Left lobe of liver (tissue), 2 donors: ENCODE data around the gene CCSER2. TPM values are rescaled to one million over a fixed set of nuclear protein-coding genes. Genes with fewer than 3 reads are reported as not detected.

Experiments used
- ATAC-seq: fragments of 200-7000 bp; cut with Tn5 transposase; one replicate; pipeline ENCODE4 v1.9.1; 2020; ENCODE audit warnings: mild to moderate bottlenecking, moderate library complexity
- DNase-seq: peaks from one replicate; pipeline ENCODE4 v3.0.0-alpha.2; 2020; ENCODE audit warnings: low spot score
- total RNA-seq: library from RNA; stranded (reverse); gene quantifications from one replicate; pipeline ENCODE4 v1.2.1, GENCODE V29; 2021
- donor health status: DM: no; HTN: no; CAD: no; lungs with moderate emphysema.
- donor health status: DM: no; HTN: yes; CAD: no.

Gene CCSER2
- total RNA-seq, 1 donor from 2014 or later = 13.9 TPM

DNA sequence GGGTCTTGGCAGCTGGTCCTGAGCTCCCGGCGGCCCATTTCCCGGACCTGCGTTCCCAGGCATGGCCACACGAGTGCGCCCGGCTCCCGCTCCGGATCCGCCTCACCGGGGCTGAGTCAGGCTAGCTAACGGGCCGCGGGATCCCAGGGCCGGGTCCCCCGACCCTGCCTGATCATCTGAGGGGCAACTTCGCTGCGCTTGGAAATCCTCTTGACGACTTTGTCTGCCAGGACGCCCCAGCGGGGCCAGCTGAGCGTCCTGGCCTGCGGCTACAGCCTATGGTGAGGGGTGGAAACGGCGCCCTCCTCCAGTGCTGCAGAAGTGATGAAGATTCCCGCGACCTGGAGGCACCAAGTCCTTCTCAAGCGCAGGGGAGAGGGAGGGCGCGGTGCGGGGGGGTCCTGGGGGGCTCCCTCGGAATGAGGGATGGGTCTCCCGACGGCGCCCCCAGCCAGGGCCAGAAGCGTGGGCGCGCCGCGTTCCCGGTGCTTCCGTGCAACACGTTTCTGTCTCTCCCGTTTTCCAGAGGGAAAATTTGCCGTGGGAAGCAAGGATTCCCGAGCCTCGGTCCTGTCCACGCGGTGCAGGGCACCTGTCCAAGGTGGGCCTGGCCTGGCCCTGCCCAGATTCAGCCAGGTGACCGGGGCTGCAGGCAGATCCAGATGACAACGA is 212.4 kb downstream of the CCSER2 start:
- DNase-seq (peak; percentile 78), ATAC-seq (peak; percentile 90)

DNA sequence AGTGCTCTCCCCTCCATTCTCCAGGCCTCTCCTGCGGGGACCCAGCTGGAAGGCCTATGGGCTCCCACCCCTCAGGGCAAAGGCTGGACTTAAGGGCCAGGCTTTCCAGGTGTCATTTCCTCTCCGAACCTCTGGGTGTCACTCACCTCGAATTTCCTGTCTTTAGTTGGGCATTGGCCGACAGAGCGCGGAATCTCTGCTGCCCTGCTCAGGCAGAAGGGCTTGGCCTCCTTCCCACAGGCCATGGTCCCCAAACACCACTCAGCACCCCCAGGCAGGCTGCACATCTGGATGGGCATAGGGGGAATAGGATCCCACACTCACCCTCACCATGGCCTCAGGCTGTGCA is 212.9 kb downstream of the CCSER2 start:
- no peak for DNase-seq
- peak; percentile 76 for ATAC-seq

DNA sequence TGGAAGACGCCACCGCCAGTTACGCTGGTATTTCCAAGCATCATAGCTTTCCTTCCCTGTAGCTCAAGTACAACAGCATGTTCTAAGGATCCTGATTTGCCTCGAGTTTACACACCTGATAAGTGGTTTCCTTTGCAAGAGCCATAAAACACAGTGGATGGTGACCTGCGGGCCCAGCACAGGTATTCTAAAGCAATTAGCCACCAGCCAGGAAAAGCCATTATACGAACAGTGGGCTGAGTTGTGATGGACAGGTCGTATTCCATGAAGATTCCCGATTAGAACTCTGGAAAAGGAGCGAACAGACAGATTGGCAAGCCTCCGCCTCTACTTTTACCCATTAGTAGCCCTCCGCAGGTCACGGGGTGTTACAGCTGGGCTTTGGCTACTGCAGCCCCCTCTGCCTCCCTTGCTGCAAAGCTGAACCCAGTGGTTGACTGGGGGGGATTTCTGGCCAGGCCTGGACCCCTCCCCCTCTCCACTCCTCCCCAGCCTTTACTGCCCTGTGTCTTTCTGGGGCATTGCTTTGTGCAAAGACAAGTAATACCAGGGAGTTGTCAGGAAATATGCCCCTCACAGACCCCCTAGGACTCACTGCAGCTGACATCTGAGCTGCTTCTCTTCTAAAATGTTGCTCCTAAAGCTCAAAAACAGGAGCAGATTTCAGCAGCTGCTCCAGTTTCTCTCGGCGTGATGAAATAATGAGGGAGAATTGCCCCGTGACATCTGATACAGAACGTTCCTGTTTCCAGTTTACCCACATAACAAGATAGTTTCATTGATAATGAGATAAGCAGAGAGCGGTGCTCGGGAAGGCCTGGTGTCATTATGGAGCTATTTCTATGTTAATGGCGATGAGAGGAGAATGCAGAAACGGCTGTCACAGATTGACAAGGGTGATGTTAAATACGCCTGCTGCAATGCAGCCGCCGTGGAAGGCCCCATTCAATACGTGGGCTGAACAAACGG is 214.4 kb downstream of the CCSER2 start:
- ATAC-seq = no peak
- DNase-seq = no peak

DNA sequence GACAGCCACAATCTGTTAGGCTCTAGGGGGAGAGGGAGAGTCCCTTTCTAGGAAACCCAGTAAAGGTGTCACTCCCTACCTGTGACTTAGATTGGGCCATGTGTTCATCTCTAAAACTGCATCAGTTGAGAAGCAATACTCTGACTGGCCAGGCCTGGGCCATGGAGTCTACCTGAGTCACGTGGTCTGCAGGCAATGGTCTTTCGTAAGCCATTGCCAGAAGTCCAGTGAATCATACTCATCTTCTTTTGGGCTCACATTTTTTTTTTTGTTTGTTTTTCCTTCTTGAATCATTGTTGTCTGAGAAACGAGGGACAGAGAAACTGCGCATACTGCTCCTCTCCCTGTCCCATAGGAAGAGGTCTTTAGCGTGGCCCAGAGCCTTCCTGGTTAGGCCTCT is 215.6 kb downstream of the CCSER2 start:
- ATAC-seq (no peak), DNase-seq (no peak)

DNA sequence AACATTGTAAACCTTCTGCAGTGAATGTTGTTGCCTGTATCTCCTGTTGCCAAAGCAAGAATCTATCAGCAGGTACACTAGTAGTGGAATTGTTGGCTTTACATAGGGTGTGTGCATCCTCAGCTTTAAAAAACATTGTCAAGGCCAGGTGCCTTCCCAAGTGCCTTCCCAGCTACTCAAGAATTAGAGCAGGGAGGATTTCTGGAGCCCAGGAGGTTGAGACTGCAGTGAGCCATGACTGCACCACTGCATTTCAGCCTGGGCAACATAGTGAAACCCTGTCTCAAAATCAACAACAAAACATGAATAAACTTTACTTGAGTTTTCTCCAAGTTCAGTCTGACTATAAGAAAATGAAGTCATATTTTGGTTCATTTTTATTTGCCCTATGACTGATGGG is 217.3 kb downstream of the CCSER2 start:
- ATAC-seq (no peak), DNase-seq (no peak)

DNA sequence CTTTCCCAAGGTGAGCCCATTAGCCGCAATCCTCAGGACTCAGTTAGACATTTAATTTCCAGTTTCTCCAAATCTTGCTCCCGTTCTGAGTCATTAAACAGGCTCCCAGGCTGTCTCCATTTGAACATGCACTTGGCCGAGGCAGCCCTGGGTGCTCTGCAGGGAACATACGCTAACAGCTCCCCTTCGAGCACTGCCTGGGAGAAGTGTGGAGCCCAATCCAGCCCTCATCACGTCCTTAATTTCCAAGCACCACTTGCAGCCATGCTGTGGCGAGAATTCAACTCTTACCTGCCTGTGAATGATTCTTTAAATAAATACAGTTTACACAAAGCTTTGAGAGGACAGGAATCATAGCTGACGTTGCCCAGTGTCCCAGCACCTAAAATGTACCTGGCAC is 218.2 kb downstream of the CCSER2 start:
- no peak for ATAC-seq
- DNase-seq = no peak

DNA sequence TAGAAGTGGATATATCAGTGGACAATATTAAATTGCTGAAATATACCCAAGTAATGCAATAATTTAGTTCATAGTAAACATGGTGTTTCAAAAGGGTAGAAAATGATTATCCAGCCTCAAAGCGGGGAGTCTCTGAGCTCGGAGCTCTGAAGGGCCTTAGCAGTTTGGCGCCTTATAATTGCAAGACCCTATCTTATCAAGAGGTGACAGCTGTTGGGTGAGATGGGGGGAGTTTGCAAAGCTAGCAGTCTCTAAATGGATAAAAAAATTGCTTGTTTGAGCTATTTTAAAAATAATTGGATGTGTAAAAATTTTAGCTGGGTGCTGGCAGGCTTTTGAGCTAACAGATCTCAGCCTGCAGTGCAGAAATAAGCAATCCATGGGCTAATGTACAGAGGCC is 219.2 kb downstream of the CCSER2 start:
- ATAC-seq (no peak), DNase-seq (no peak)

DNA sequence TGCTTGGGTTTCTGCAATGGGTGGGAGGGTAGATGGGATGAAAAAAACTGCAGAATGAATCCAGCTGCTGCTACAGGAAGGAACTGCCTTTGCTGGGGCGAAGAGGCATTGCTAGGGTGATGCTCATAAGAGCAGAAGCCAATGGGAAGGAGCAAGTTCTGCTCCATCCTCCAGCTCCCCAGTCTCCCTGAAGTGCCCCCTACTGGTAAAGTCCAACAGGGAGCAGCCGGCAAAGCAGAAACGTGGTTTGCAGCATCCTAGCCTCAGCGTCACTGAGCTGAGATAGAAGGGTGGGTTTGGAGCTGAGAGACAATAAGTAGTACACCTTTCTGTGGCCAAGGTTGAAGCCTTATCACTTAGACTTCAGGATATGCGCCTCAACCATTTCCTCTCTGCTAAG is 220.5 kb downstream of the CCSER2 start:
- DNase-seq = no peak
- peak; percentile 30 for ATAC-seq

DNA sequence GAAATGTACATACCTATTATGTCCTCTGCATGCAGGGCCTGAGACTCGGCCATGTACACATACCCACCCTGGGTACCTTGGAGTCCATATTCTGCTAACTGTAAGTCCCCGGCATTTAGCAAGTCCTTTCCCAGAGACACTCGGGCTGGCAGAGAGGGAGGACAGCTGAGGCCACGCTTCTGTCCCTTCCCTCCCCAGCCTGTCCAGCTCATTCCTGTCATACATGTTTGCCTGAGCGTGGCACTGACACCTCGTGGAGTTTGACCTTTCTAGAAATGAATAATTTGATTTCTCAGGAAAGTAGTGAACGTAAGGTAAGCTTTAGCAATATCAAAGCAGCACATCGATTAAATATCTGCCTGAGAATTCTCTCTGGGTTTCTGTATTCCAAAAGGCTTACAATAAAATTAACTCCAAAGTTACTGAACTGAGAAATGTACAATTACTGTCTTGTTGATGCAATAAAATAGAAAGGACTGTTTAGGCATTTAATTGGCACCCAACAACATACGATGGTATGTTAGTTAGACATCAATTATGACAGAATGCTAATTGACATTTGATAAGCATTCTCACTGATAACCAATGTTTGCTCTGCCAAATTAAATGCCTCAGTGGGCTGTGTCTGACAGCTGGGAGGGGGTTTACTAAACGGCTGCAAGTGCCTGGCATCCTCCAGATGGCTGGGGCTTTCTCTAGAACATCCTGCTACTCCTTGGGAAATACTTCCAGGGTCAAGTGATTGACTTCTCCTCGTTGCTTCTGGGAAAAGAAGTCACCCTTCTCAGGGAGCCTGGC is 221.2 kb downstream of the CCSER2 start:
- peak; percentile 89 for ATAC-seq

DNA sequence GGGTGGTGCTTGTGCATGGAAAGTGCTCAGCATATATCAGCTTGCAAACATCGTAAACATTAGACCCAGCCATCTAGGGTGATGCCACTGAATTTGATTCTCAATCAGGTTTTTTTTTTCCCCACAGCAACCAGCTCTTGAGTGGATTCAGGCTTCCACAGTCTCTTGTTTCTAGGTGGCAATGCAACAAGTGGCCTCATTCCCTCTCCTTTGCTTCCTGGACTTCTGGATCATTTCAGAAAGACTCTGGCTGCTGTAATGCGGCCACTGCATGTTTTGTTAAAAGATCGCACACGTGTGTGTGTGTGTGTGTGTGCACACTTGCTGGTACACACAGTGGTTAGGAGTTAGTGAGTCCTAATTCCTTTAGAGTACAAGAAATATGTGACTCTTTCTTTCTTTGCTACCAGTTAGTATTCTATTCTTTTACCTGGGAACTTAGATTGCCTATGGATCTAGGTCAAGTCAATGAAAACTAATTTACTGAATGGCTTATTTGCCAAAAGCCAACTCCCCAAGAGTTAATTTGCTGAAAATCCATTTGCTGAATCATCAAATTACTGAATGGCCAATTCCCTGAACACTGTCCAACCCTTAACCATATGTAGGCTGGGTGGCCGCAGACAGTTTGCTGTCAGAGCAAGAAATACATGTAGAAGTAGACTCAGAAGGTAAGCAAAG is 222.5 kb downstream of the CCSER2 start:
- ATAC-seq (no peak), DNase-seq (no peak)

More for the DNA sequence above, 221.2 kb downstream of the CCSER2 start:
- DNase-seq = peak; percentile 54

DNA sequence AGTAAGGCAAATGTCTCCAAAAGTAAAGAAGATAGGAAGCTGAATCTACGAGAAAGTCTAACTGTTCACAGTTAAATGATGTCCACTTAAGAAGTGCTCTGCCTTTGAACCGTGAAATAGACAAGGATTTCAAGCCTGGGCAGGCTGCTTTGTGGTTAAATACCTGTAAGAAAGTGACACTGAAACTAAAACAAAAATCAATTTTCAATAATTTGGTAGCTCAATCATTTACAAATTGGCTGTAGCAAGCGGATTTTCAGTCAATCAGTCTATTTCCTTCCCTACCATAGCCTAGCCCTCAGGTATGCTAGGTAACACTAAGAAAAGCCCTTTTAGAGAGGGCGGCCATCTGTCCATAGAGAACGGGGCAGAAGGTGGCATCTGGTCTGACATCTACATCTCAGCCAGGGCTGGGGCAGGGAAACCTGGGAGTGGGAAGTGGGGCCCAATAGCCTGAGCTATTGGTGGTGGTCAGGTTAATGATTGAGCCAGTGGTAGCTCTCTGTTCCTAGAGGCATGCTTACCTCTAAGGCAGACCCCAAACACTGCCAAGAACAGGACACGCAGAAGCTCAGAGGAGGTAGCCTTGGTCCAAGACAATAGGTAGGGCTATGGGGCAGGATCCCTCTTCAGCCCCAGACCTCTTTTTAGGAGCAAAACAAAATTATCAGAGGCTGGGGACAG is 223.2 kb downstream of the CCSER2 start:
- DNase-seq = no peak
- peak; percentile 23 for ATAC-seq

DNA sequence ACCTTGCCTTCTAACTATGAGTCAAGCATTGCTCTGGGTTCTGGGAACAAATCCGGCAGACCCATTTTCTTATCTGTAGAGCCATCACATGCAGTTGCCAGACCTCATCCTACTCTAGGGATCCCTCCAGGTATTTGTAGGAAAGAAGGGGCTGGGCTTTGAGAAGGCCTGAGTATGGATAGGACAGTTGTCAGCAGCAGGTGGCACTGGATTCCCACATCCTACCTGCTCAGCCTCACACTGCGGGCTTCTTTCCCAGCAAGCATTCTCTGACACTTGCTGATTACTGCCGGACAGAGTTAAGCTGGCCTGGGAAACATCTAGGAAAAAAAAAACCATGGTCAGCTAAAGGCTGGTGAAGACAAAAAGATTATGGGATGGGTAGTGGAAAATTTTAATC is 224.1 kb downstream of the CCSER2 start:
- DNase-seq = no peak
- peak; percentile 69 for ATAC-seq

DNA sequence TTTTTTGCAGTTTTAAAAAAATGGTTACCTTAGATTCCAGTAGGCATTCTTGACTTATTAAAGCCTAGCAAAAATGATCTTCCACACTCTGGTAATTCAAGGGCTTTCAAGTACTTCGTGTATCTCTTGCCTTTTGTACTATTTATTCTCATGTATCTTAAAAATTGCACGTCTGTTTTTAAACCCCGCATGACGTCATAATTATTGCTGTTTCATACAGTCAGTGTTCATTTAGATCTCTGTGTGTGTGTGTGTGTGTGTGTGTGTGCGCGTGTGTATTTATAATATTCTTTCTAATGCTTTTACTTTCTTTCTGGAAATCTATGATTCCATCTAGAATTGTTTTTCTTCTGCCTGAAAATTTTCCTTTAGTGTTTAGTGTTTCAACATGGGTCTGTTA is 234.2 kb downstream of the CCSER2 start:
- DNase-seq (no peak), ATAC-seq (no peak)

DNA sequence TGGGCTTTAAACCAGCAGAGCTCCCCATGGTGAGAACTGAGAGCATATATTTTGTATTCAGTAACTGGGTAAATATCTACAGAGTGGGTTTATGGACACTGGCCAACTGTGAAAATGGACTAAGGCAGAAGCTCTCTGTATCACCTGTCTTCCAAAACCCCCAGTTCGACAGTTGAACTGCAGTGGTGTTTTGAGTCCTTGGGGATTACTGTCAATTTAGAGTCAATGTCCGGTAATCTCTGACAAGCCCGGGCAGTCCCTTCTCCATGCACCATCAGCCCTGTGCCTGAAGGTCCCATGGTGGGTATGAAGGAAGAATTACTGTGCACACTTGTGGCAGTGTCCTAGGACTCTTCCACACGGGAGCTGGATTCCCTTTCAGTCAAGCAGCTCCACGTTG is 235.0 kb downstream of the CCSER2 start:
- no peak for DNase-seq
- peak; percentile 43 for ATAC-seq

DNA sequence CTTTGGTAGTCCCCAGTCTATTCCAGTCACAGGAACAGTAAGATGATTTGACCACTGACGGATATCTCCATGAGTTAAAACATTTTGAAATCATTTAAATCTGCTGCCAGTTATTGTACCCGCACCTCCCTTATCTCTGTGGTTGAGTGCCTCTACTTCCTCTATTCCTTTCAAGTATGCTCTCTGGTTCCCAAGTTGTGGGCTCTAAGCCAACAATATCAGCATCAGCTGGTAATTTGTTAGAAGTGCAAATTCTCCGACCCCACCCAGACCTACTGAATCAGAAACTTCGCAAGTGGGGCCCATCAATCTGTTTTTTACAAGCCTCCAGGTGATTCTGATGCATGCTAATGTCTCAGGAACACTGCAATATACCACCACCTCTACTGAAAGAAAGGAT is 235.5 kb downstream of the CCSER2 start:
- no peak for DNase-seq
- no peak for ATAC-seq

DNA sequence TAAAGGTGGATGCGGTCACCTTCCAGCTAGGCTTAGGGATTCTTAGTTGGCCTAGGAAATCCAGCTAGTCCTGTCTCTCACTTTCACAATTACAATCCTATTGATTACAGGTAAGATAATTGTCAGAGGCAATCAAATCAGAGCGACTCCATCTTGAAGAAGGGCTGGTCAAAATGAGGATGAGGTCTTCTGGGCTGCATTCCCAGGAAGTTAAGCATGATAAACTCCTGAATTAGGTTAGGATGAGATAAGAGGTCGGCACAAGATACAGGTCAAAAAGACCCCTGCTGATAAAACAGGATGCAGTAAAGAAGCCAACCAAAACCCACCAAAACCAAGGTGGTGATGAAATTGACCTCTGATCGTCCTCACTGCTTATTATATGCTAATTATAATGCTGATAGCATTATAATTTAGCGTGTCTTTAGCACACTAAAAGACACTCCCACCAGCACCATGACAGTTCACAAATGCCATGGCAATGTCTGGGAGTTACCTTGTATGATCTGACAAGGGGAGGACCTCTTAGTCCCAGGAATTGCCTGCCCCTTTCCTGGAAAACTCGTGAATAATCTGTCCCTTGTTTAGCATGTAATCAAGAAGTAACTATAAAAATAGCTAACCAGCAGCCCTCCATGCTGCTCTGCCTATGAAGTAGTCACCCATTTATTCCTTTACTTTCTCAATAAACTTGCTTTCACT is 237.6 kb downstream of the CCSER2 start:
- DNase-seq (no peak), ATAC-seq (no peak)

DNA sequence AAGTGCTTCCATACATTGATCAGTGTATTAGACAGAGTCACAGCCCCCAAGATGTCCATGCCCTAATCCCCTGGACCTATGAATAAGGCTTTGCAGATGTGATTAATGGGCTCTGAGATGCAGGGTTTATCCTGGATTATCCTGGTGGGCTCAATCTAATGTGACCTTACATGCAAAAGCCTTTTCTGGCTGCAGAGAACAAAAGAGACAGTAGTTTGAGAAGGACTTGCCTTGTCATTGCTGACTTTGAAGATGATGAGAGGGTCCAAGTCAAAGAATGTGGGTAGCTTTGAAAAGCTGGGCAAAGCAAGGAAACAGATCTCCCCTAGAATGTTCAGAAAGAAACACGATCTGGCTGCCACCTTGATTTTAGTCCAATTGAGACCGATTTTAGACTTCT is 238.7 kb downstream of the CCSER2 start:
- no peak for ATAC-seq
- DNase-seq = no peak
